ENCODE measurements around the gene CHML.

GRCh38 chr1:241638099-241638682 is 2.0 kb downstream of the CHML start:
- TF ChIP-seq CTCF (IDR thresholded peaks at IDR 0.05): no peak
- TF ChIP-seq POLR2AphosphoS5 (IDR thresholded peaks at IDR 0.05; ENCODE audit: insufficient read depth in 1 of 2, low read depth in 1 of 2): no peak
- TF ChIP-seq POLR2A (IDR thresholded peaks at IDR 0.05): no peak

All from vagina (tissue), 2 donors.